Keratinocyte (primary cell): ENCODE data around the gene CFAP157. TPM values are rescaled to one million over a fixed set of nuclear protein-coding genes. Genes with fewer than 3 reads are reported as not detected.

Source experiments
- DNase-seq: peaks from one replicate; pipeline ENCODE4 v3.0.0-alpha.2; 2011; ENCODE audit warnings: low read depth, missing footprints, low spot score
- FAIRE-seq: peaks from 2 replicates; lab custom pipeline; 2011; peaks lifted over from hg19 to GRCh38; lab: Jason Lieb, UNC
- H2AFZ ChIP-seq: 2 replicates; pipeline ENCODE4 v1.6.0; 2012; ENCODE audit warnings: low read length, control low read depth, inconsistent platforms; ENCODE audit not compliant: control insufficient read depth
- H3K27ac ChIP-seq: 2 replicates; pipeline ENCODE4 v1.5.1; 2011; ENCODE audit warnings: low read length; ENCODE audit not compliant: control insufficient read depth, insufficient read depth
- H3K27me3 ChIP-seq: 3 replicates; pipeline ENCODE4 v1.6.0; 2011; ENCODE audit warnings: low read length; ENCODE audit not compliant: control insufficient read depth, insufficient read depth; ENCODE audit errors: extremely low read depth
- H3K36me3 ChIP-seq, 2 experiments: 2 replicates in 1 of 2; 3 replicates in 1 of 2; pipeline ENCODE4 v1.5.1; 2011; ENCODE audit warnings: low read length in 2 of 2, mild to moderate bottlenecking in 1 of 2; ENCODE audit not compliant: control insufficient read depth in 2 of 2, insufficient read depth in 2 of 2; ENCODE audit errors: extremely low read depth in 1 of 2
- H3K4me1 ChIP-seq: 3 replicates; pipeline ENCODE4 v1.5.1; 2011; ENCODE audit warnings: low read length; ENCODE audit not compliant: control insufficient read depth, insufficient read depth; ENCODE audit errors: extremely low read depth
- H3K4me2 ChIP-seq: 3 replicates; pipeline ENCODE4 v1.6.0; 2011; ENCODE audit warnings: low read depth, low read length; ENCODE audit not compliant: control insufficient read depth, insufficient read depth; ENCODE audit errors: extremely low read depth
- H3K4me3 ChIP-seq, 3 experiments: fragments of 200-600 bp in 1 of 3; sonication (generic) in 1 of 3; 2 replicates in 2 of 3; 3 replicates in 1 of 3; pipeline ENCODE4 v1.5.1; 2011 to 2016; ENCODE audit warnings: low read length in 3 of 3, mild to moderate bottlenecking in 3 of 3, control low read depth in 2 of 3, inconsistent platforms in 1 of 3, low read depth in 1 of 3, mixed read lengths in 1 of 3, mixed run types in 1 of 3, moderate library complexity in 1 of 3; ENCODE audit not compliant: control insufficient read depth in 2 of 3, insufficient read depth in 2 of 3; ENCODE audit errors: extremely low read depth in 1 of 3
- H3K79me2 ChIP-seq: 2 replicates; pipeline ENCODE4 v1.6.0; 2012; ENCODE audit warnings: low read length; ENCODE audit not compliant: control insufficient read depth, insufficient read depth
- H3K9ac ChIP-seq: 3 replicates; pipeline ENCODE4 v1.6.0; 2011; ENCODE audit warnings: low read length; ENCODE audit not compliant: control insufficient read depth, insufficient read depth; ENCODE audit errors: extremely low read depth
- H3K9me1 ChIP-seq: 3 replicates; pipeline ENCODE4 v1.6.0; 2011; ENCODE audit warnings: low read length; ENCODE audit not compliant: control insufficient read depth, insufficient read depth; ENCODE audit errors: extremely low read depth
- H3K9me3 ChIP-seq: 2 replicates; pipeline ENCODE4 v1.5.1; 2012; ENCODE audit warnings: low read depth, low read length; ENCODE audit not compliant: control insufficient read depth
- H4K20me1 ChIP-seq: 3 replicates; pipeline ENCODE4 v1.6.0; 2011; ENCODE audit warnings: low read length; ENCODE audit not compliant: control insufficient read depth, insufficient read depth; ENCODE audit errors: extremely low read depth
- EZH2 ChIP-seq: IDR thresholded peaks from one replicate; pipeline ENCODE4 v1.6.1; 2012; ENCODE audit warnings: inconsistent platforms, mild to moderate bottlenecking, low read length, moderate library complexity
- dilution Hi-C: fragments of 300-500 bp; cut with MboI; formaldehyde crosslinking; loops from one replicate; pipeline ENCODE4 v1.7.0; 2020; ENCODE audit warnings: low sequenced_read_pairs; ENCODE audit not compliant: extremely low pct_ligation_motif_present
- polyA plus RNA-seq, 5 experiments: library from polyadenylated mRNA; depleted of rRNA in 3 of 5; stranded (reverse) in 3 of 5; stranded (forward) in 1 of 5; unstranded in 1 of 5; fragments of >200 nt; gene quantifications; 1 replicate in 1 of 5; 2 replicates in 3 of 5; 3 replicates in 1 of 5; pipeline versions ENCODE4 v1.2.1 to v1.2.3, GENCODE V29; 2011 to 2012; ENCODE audit warnings: missing spikeins in 2 of 5, low read depth in 1 of 5, low replicate concordance in 1 of 5
- TF ChIP-seq, protein P1 (sequence below), 3 experiments: IDR thresholded peaks in 1 of 3; conservative IDR thresholded peaks in 1 of 3; optimal IDR thresholded peaks in 1 of 3; 2 replicates in 2 of 3; 3 replicates in 1 of 3; pipeline versions ENCODE3 to v1.5.1; 2011; ENCODE audit warnings: low read length in 3 of 3, mild to moderate bottlenecking in 3 of 3, moderate library complexity in 2 of 3, control low read depth in 1 of 3, inconsistent platforms in 1 of 3; ENCODE audit not compliant: insufficient read depth in 2 of 3; ENCODE audit errors: extremely low read depth in 1 of 3

Gene CFAP157
- polyA plus RNA-seq, 1 donor (not counting 4 experiments of a cell fraction or from before 2014, with no cell fraction given): not detected

DNA sequence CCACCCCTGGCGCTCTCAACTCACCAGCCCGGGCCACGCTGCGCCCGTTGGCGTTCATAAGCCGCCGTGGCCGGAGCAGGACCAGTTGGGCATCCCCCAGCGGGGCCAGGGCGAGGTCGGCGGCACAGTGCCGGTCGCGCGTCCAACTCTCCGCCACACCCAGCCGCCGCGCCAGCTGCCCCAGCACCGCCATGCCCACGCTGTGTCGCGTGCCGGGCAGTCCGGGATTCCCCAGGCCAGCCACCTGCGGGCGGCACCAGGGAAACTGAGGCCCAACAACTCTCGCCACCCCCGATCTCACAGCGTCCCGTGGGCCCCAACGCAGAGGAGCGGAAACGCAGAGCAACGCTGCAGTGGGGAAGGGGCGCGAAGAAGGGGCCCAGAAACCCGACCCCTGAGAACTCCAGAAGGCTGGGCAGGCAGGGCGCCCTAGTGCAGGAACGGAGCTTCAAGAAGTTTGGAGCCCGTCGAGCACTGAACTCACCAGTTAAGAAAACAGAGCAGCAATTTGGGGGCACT is 8.2 kb downstream of the CFAP157 start:
- peak overlapping the region; percentile 90 for H3K9ac ChIP-seq
- DNase-seq (no peak), FAIRE-seq (no peak)
- dilution Hi-C loops: no loop called here
- H3K27ac ChIP-seq: peak overlapping the region; percentile 59
- H3K4me2 ChIP-seq: peak overlapping the region; percentile 84
- H3K4me1 ChIP-seq: peaks cover 12% of the 10 kb centered on the region
- peak overlapping the region; percentile 83 for H2AFZ ChIP-seq
- no peaks in the 10 kb centered on the region for H4K20me1 ChIP-seq
- peak overlapping the region; percentile 72 to 94 (median 90) for H3K4me3 ChIP-seq
- no peaks in the 10 kb centered on the region for H3K9me1 ChIP-seq
- H3K27me3 ChIP-seq: no peaks in the 10 kb centered on the region
- no peaks in the 10 kb centered on the region for H3K9me3 ChIP-seq
- TF ChIP-seq, protein P1, sequence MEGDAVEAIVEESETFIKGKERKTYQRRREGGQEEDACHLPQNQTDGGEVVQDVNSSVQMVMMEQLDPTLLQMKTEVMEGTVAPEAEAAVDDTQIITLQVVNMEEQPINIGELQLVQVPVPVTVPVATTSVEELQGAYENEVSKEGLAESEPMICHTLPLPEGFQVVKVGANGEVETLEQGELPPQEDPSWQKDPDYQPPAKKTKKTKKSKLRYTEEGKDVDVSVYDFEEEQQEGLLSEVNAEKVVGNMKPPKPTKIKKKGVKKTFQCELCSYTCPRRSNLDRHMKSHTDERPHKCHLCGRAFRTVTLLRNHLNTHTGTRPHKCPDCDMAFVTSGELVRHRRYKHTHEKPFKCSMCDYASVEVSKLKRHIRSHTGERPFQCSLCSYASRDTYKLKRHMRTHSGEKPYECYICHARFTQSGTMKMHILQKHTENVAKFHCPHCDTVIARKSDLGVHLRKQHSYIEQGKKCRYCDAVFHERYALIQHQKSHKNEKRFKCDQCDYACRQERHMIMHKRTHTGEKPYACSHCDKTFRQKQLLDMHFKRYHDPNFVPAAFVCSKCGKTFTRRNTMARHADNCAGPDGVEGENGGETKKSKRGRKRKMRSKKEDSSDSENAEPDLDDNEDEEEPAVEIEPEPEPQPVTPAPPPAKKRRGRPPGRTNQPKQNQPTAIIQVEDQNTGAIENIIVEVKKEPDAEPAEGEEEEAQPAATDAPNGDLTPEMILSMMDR (optimal IDR thresholded peaks at IDR 0.05 in 1 of 3, IDR thresholded peaks at IDR 0.05 in 1 of 3, conservative IDR thresholded peaks at IDR 0.05 in 1 of 3; ENCODE audit: extremely low read depth in 1 of 3, insufficient read depth in 2 of 3, low read length in 3 of 3): no peak
- no peak for TF ChIP-seq EZH2
- peaks cover 9% of the 10 kb centered on the region for H3K79me2 ChIP-seq
- H3K36me3 ChIP-seq: peaks cover 0 to 4% of the 10 kb centered on the region in 2 experiments

- H3K9me3 ChIP-seq: no peaks in the 10 kb centered on the region
- H4K20me1 ChIP-seq: no peaks in the 10 kb centered on the region
- H3K9ac ChIP-seq: peak within 1 kb of the TSS; percentile 90
- H3K79me2 ChIP-seq: peaks cover 9% of the 10 kb centered on the region
- FAIRE-seq (peak; percentile 76), DNase-seq (no peak)
- peak within 1 kb of the TSS; percentile 72 to 94 (median 90) for H3K4me3 ChIP-seq
- H2AFZ ChIP-seq: peak within 1 kb of the TSS; percentile 91
- TF ChIP-seq, protein P1 (optimal IDR thresholded peaks at IDR 0.05 in 1 of 3, IDR thresholded peaks at IDR 0.05 in 1 of 3, conservative IDR thresholded peaks at IDR 0.05 in 1 of 3; ENCODE audit: extremely low read depth in 1 of 3, insufficient read depth in 2 of 3, low read length in 3 of 3): no peak
- no peak for TF ChIP-seq EZH2
- H3K4me1 ChIP-seq: peaks cover 12% of the 10 kb centered on the region
- dilution Hi-C loops: no loop called here
- H3K4me2 ChIP-seq: peak within 1 kb of the TSS; percentile 95
- H3K9me1 ChIP-seq: no peaks in the 10 kb centered on the region
- peaks cover 0 to 4% of the 10 kb centered on the region in 2 experiments for H3K36me3 ChIP-seq
- H3K27me3 ChIP-seq: no peaks in the 10 kb centered on the region
- H3K27ac ChIP-seq: peak within 1 kb of the TSS; percentile 59
Measured at GRCh38 chr9:127715470-127716337, 8.9 kb downstream of the CFAP157 start, which contains the start of the genes PTRH1 and TTC16. Gene PTRH1, minus strand, starts transcription at chr9:127715663. Its CDS starts 24 bp downstream, at chr9:127715639. Gene TTC16, plus strand, starts transcription at chr9:127716079. Its CDS starts 67 bp downstream, at chr9:127716146.
